Ishikawa (cell line): ENCODE data around the gene STARD10.

Source experiments
- CEBPB ChIP-seq: IDR thresholded peaks from 2 replicates; pipeline ENCODE4 v1.6.1; 2012
- CREB1 ChIP-seq: IDR thresholded peaks from 2 replicates; pipeline ENCODE4 v1.6.1; 2012; ENCODE audit warnings: low read depth
- EGR1 ChIP-seq: IDR thresholded peaks from 2 replicates; pipeline ENCODE4 v1.6.1; 2012
- EP300 ChIP-seq: IDR thresholded peaks from 2 replicates; pipeline ENCODE4 v1.6.1; 2012; ENCODE audit warnings: borderline replicate concordance
- FOXM1 ChIP-seq: IDR thresholded peaks from 2 replicates; pipeline ENCODE4 v1.6.1; 2012; ENCODE audit warnings: low read depth, borderline replicate concordance
- NFIC ChIP-seq: IDR thresholded peaks from 2 replicates; pipeline ENCODE4 v1.6.1; 2012
- RAD21 ChIP-seq: IDR thresholded peaks from 2 replicates; pipeline ENCODE4 v1.6.1; 2012; ENCODE audit warnings: low read depth
- TAF1 ChIP-seq: IDR thresholded peaks from 2 replicates; pipeline ENCODE4 v1.6.1; 2012; ENCODE audit warnings: low read depth, mild to moderate bottlenecking
- TCF12 ChIP-seq: IDR thresholded peaks from 2 replicates; pipeline ENCODE4 v1.6.1; 2012; ENCODE audit warnings: low read depth
- TEAD4 ChIP-seq: IDR thresholded peaks from 2 replicates; pipeline ENCODE4 v1.6.1; 2012
- YY1 ChIP-seq: IDR thresholded peaks from 2 replicates; pipeline ENCODE4 v1.6.1; 2012; ENCODE audit warnings: low read depth
- ZBTB7A ChIP-seq: IDR thresholded peaks from 2 replicates; pipeline ENCODE4 v1.6.1; 2012; ENCODE audit warnings: low read depth
- TF ChIP-seq, protein P1 (sequence below): IDR thresholded peaks from 2 replicates; pipeline ENCODE4 v1.6.1; 2012
- TF ChIP-seq, protein P2 (sequence below): IDR thresholded peaks from 2 replicates; pipeline ENCODE4 v1.6.1; 2012
- TF ChIP-seq, protein P3 (sequence below): IDR thresholded peaks from 2 replicates; pipeline ENCODE4 v1.6.1; 2012; ENCODE audit warnings: low read depth, mild to moderate bottlenecking

Gene STARD10

DNA sequence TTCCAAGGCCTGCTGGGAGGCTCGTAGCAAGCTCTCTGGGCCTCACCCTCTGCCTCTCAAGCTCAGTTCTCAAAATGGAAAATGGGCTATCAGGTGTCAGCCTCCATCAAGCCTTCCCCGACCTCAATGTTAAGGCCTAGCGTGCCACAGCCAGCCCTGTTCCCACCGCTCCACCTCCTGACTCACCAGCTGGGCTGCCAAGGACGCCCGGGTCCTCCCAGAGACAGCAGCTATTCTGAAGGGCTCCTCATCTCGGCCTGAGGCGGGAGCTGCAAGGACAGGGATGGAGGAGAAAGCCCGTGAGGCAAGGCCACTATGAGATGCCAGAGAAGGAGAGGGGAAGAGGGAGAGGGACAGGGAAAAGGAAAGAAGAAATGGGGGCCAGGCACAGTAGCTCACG lies 61.5 kb downstream of the STARD10 start:
- no peak for TF ChIP-seq EP300
- no peak for TF ChIP-seq TCF12
- TF ChIP-seq, protein P1, sequence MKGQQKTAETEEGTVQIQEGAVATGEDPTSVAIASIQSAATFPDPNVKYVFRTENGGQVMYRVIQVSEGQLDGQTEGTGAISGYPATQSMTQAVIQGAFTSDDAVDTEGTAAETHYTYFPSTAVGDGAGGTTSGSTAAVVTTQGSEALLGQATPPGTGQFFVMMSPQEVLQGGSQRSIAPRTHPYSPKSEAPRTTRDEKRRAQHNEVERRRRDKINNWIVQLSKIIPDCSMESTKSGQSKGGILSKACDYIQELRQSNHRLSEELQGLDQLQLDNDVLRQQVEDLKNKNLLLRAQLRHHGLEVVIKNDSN, result no peak
- no peak for TF ChIP-seq TAF1
- TF ChIP-seq, protein P2, sequence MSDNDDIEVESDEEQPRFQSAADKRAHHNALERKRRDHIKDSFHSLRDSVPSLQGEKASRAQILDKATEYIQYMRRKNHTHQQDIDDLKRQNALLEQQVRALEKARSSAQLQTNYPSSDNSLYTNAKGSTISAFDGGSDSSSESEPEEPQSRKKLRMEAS, result no peak
- TF ChIP-seq, protein P3, sequence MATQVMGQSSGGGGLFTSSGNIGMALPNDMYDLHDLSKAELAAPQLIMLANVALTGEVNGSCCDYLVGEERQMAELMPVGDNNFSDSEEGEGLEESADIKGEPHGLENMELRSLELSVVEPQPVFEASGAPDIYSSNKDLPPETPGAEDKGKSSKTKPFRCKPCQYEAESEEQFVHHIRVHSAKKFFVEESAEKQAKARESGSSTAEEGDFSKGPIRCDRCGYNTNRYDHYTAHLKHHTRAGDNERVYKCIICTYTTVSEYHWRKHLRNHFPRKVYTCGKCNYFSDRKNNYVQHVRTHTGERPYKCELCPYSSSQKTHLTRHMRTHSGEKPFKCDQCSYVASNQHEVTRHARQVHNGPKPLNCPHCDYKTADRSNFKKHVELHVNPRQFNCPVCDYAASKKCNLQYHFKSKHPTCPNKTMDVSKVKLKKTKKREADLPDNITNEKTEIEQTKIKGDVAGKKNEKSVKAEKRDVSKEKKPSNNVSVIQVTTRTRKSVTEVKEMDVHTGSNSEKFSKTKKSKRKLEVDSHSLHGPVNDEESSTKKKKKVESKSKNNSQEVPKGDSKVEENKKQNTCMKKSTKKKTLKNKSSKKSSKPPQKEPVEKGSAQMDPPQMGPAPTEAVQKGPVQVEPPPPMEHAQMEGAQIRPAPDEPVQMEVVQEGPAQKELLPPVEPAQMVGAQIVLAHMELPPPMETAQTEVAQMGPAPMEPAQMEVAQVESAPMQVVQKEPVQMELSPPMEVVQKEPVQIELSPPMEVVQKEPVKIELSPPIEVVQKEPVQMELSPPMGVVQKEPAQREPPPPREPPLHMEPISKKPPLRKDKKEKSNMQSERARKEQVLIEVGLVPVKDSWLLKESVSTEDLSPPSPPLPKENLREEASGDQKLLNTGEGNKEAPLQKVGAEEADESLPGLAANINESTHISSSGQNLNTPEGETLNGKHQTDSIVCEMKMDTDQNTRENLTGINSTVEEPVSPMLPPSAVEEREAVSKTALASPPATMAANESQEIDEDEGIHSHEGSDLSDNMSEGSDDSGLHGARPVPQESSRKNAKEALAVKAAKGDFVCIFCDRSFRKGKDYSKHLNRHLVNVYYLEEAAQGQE, result no peak
- TF ChIP-seq TEAD4, result no peak
- no peak for TF ChIP-seq RAD21
- TF ChIP-seq YY1, result no peak
- no peak for TF ChIP-seq CREB1
- TF ChIP-seq EGR1, result no peak
- no peak for TF ChIP-seq CEBPB
- TF ChIP-seq FOXM1, result no peak
- TF ChIP-seq ZBTB7A, result no peak
- TF ChIP-seq NFIC, result no peak

DNA sequence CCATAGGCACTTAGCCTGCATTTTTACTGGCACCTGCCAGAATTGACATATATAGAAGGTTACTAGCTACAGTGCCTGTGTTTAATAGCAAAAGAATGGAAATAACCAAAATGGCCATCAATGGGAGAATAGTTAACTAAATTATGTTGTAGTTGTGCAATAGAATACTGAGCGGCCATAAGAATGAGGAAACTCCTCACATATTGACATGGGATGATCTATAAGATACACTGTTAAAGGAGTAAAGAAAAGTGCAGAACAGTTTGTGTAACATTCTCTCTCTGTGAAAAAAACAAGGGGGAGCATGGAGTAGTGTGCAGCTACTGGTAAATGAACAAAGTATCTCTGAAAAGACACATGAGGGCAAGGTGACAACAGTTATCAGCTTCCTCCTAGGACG lies 63.1 kb downstream of the STARD10 start:
- TF ChIP-seq YY1 (no peak), TEAD4 (no peak), EP300 (no peak), ZBTB7A (no peak), TCF12 (no peak), CEBPB (no peak), CREB1 (no peak), RAD21 (no peak), EGR1 (no peak), TAF1 (no peak), FOXM1 (no peak), NFIC (no peak)
- TF ChIP-seq, protein P1, result no peak
- TF ChIP-seq, protein P3, result no peak
- TF ChIP-seq, protein P2, result no peak

DNA sequence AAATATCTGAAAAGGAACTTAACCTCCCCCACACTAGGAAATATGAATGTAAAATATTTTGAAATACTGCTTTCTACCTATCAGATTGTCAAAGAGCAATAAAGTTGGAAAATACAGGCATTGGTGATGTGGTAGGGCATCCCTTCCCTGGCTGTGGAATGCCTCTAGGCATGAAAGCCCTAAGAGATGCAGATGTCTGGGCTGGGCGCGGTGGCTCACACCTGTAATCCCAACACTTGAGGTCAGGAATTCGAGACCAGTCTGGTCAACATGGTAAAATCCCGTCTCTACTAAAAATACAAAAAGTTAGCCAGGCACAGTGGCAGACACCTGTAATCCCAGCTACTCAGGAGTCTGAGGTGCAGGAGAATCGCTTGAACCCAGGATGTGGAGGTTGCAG lies 63.6 kb downstream of the STARD10 start:
- no peak for TF ChIP-seq TCF12
- TF ChIP-seq CREB1, result no peak
- TF ChIP-seq, protein P1, result no peak
- no peak for TF ChIP-seq CEBPB
- no peak for TF ChIP-seq EGR1
- no peak for TF ChIP-seq TAF1
- TF ChIP-seq YY1, result no peak
- TF ChIP-seq EP300, result no peak
- no peak for TF ChIP-seq ZBTB7A
- TF ChIP-seq RAD21, result no peak
- TF ChIP-seq, protein P2, result no peak
- TF ChIP-seq FOXM1, result no peak
- TF ChIP-seq, protein P3, result no peak
- TF ChIP-seq NFIC, result no peak
- TF ChIP-seq TEAD4, result no peak

DNA sequence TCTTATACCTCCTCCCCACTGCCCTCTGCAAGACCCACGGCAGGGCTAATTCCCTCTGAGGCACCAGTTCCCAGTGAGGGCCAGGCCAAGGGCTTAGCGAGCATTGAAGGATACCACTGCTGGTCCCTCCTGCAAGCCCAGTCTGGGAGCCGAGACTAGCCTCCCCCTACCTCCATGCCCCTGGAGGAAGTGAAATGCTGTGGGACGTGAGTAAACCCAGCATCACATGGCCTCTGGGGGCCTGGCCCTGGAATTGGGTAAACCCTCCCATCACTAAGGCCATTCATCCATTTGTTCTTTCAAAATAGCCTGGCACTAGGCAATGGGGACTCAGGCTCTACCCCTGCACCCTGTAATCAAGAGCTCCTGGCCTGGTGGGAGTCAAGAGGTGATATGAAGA lies 66.3 kb downstream of the STARD10 start:
- TF ChIP-seq FOXM1 (no peak), YY1 (no peak), CREB1 (no peak), EP300 (no peak), ZBTB7A (no peak)
- TF ChIP-seq, protein P1, result no peak
